Pancreas (tissue), 10 donors: ENCODE results near the gene GRXCR1. TPM values are rescaled to one million over a fixed set of nuclear protein-coding genes. Genes with fewer than 3 reads are reported as not detected.
A peak's percentile ranks its signal among the peaks of the same experiment; 100 is the strongest.

Source experiments
- ATAC-seq, 4 donors: fragments of 200-7000 bp; cut with Tn5 transposase; one replicate each; pipeline versions ENCODE4 v1.8.0 to v1.9.1; 2020; ENCODE audit warnings: mild to moderate bottlenecking in 4 of 4, moderate library complexity in 4 of 4
- DNase-seq, 6 donors: peaks; one replicate each; pipeline ENCODE4 v3.0.0-alpha.2; 2020
- FAIRE-seq: peaks from 2 replicates; lab custom pipeline; 2012; peaks lifted over from hg19 to GRCh38; lab: Jason Lieb, UNC
- H3K27ac ChIP-seq, 4 donors: fragments of 200-600 bp; sonication (generic); 1 replicate in 3 of 4; 2 replicates in 1 of 4; pipeline versions ENCODE4 v1.5.0 to v1.8.0; 2020
- H3K27me3 ChIP-seq, 4 donors: fragments of 200-600 bp; one replicate each; pipeline ENCODE4 v1.8.0; 2021
- H3K36me3 ChIP-seq, 3 donors: fragments of 200-600 bp; sonication (generic) in 1 of 3; one replicate each; pipeline versions ENCODE4 v1.5.0 to v1.8.0; 2020 to 2021
- H3K4me1 ChIP-seq, 3 donors: fragments of 200-600 bp; one replicate each; pipeline ENCODE4 v1.8.0; 2021
- H3K4me3 ChIP-seq, 4 donors: fragments of 200-600 bp; sonication (generic) in 2 of 4; one replicate each; pipeline versions ENCODE4 v1.5.0 to v1.8.0; 2020 to 2021
- H3K9me3 ChIP-seq, 4 donors: fragments of 200-600 bp; one replicate each; pipeline ENCODE4 v1.8.0; 2021
- WGBS, 2 donors: extraction: QIAGEN DNeasy Blood & Tissue Kit; methylation state at CpG; one replicate each; pipeline ENCODE4 v1.1.7; 2013; 5-methylcytosine and 5-hydroxymethylcytosine counted together
- intact Hi-C, 3 donors: fragments of 100-400 bp; cut with DNase I; formaldehyde crosslinking; loops; one replicate each; pipeline versions ENCODE4 v1.11.1 to v1.14.2; 2022
- polyA plus RNA-seq, 2 donors: library from polyadenylated mRNA; stranded (reverse); fragments of 200-250 nt; gene quantifications; one replicate each; pipeline ENCODE4 v1.2.3, GENCODE V29; 2013
- total RNA-seq, 6 donors: library from RNA; stranded (reverse); fragmentation: NEBNext Ultra II Directional in 4 of 6; extraction: Animal tissue kit (Norgen Biotek cat#: 25700) in 4 of 6; gene quantifications; one replicate each; pipeline versions ENCODE4 v1.2.1 to v1.2.4, GENCODE V29; 2021 to 2023
- TF ChIP-seq, protein P1 (sequence below), 4 donors: fragments of 200-600 bp; sonication (generic) in 3 of 4; IDR thresholded peaks; one replicate each; pipeline versions ENCODE4 v1.5.0 to v1.8.0; 2021; ENCODE audit warnings: antibody characterized with exemption in 4 of 4
- donor health status: healthy with polysubstance abuse.
- donor health status: DM: no; HTN: no; CAD: no; lungs with moderate emphysema.
- donor health status: DM: no; HTN: no; CAD: no.
- donor health status: control.
- donor health status: control.
- donor health status: Bipolar disorder and iron deficiency.
- donor health status: DM: yes; HTN: yes; CAD: no.
- donor health status: DM: no; HTN: no; CAD: no.
- donor health status: DM: no; HTN: no; CAD: no.
- donor health status: DM: yes; HTN: yes; CAD: no.

The GRXCR1 gene
- total and polyA plus RNA-seq, 8 donors = 0.12 TPM; not detected in 7

DNA sequence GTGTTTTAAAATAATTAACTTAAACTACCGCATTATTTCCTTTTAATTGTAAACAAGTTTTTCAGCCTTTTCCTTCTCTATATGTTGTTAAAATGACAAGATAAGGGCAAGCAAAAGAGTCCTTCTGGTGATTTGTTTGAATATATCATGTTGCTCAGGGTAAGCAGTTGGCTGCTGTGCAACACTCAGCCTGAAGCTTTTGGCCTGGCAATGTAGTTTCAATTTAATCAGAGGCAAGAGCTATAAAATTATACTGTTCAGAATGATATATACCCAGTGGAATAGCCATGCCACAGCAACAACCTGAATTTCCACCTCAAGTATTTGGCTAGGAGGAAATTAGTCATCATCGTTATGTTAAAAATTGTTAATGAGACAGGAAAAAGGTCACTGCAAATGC lies 53.4 kb downstream of the GRXCR1 start:
- DNase-seq (no peak), FAIRE-seq (no peak), ATAC-seq (no peak)
- Histone ChIP-seq H3K4me3 (no peak overlapping the region), H3K4me1 (no peaks in the 10 kb centered on the region), H3K9me3 (no peaks in the 10 kb centered on the region), H3K27ac (no peak overlapping the region), H3K36me3 (no peaks in the 10 kb centered on the region), H3K27me3 (no peaks in the 10 kb centered on the region)
- intact Hi-C loops = no loop called here
- TF ChIP-seq, protein P1, sequence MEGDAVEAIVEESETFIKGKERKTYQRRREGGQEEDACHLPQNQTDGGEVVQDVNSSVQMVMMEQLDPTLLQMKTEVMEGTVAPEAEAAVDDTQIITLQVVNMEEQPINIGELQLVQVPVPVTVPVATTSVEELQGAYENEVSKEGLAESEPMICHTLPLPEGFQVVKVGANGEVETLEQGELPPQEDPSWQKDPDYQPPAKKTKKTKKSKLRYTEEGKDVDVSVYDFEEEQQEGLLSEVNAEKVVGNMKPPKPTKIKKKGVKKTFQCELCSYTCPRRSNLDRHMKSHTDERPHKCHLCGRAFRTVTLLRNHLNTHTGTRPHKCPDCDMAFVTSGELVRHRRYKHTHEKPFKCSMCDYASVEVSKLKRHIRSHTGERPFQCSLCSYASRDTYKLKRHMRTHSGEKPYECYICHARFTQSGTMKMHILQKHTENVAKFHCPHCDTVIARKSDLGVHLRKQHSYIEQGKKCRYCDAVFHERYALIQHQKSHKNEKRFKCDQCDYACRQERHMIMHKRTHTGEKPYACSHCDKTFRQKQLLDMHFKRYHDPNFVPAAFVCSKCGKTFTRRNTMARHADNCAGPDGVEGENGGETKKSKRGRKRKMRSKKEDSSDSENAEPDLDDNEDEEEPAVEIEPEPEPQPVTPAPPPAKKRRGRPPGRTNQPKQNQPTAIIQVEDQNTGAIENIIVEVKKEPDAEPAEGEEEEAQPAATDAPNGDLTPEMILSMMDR (IDR thresholded peaks at IDR 0.05) = no peak
- WGBS, 2 donors = 82 to 83% methylated on average over 2 of the region's 2 CpGs

DNA sequence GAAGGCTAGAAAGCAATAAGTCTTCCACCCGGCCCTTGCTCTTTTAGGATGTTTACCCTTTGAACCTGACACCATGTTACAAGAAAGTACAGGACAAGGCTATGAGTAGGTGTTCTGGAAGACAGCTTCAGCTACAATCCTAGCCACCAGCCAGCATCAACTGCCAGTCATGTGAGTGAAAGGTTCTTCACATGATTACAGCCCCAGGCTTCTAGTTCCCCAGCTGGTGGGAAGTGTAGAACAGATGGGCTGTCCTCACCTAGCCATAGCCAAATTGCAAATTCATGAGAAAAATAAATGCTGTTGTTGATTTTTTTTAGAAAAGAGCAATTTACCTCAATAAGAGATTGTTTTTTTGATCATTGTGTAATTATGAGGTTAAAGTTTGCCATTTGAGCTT lies 60.8 kb downstream of the GRXCR1 start:
- ATAC-seq (no peak), DNase-seq (no peak), FAIRE-seq (no peak)
- intact Hi-C loops = no loop called here
- Histone ChIP-seq H3K27me3 (no peaks in the 10 kb centered on the region), H3K4me1 (no peaks in the 10 kb centered on the region), H3K36me3 (no peaks in the 10 kb centered on the region), H3K4me3 (no peak overlapping the region), H3K27ac (no peak overlapping the region), H3K9me3 (no peaks in the 10 kb centered on the region)
- TF ChIP-seq, protein P1 (IDR thresholded peaks at IDR 0.05) = no peak
- WGBS, 2 donors = 36 to 50% methylated on average over 1 of the region's 1 CpG

DNA sequence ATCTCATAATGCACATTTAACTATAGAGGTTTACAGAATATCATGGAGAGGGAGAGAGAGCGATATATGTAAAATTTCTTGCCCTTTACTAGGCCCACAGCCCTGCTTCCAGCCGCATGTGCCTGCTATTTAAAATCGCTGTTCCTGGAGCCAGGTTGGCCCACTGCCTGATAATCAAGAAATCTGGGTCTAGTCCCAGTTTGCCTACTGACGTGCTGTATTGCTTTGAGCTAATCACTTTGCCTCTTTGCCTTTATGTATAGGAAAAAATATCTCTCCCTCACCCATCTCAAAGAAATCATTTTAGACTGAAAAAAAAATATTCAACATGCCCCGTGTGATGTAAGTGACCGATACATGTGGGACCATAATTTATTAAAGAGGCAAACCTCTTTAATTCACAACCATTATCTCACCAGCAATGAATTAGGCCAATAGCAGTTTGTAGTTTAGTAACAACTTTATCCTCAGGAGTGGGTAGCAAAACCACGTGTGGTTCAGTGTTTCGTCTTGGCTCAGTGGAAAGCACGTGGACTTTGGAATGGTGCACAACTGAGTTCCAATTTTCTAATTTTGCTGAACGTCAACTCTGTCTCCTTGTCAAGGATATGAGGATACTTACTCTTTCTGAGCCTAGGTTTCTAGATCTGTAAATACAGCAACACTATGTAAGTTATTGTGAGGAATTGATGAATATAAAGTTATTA lies 62.6 kb downstream of the GRXCR1 start:
- no peak overlapping the region for H3K4me3 ChIP-seq
- H3K27me3 ChIP-seq = no peaks in the 10 kb centered on the region
- ATAC-seq = peak in 1 of 4 donors; percentile 29
- TF ChIP-seq, protein P1 (IDR thresholded peaks at IDR 0.05) = no peak
- 53 to 56% methylated on average over 10 of the region's 10 CpGs for WGBS, 2 donors
- no peaks in the 10 kb centered on the region for H3K4me1 ChIP-seq
- intact Hi-C loops = no loop called here
- H3K36me3 ChIP-seq = no peaks in the 10 kb centered on the region
- no peaks in the 10 kb centered on the region for H3K9me3 ChIP-seq
- peak in 3 of 6 donors; percentile 7 to 29 (median 14) for DNase-seq
- no peak overlapping the region for H3K27ac ChIP-seq
- no peak for FAIRE-seq

DNA sequence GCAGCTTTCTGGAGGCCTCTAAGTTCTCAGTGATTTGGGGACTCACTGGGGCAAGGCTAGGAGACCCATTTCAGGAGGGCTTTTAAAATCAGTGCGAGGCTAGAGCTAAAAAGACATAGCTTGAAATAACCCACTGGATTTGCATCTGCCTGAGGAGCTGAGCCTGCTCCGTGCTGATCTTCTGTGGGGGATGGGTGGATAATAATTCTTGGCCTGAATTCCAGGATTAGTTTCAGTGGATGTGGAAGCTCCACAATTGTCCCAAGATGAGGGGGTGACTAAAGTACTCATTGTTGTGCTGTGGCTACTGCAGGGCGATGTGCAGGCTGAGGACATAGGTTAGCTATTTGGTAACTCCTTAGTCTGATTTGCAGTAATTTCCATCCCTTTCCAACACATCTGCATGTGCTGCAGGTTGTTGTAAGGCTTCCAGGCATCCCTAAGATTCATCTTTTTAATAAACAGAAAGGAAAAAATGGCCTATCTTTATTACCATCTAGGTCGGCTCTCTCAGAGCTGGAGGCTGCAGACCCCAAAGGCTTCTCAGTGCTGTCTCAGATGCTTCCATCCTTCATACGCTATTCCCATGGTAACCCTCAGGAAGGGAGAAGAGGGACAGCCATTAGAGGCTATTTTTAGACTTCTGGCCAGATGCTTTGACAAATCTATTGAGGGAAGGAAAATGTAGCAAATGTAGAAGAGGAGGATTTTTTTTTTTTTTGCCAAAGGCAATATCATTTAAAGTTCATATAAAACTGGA lies 63.4 kb downstream of the GRXCR1 start:
- no peaks in the 10 kb centered on the region for H3K9me3 ChIP-seq
- 50 to 58% methylated on average over 5 of the region's 5 CpGs for WGBS, 2 donors
- TF ChIP-seq, protein P1 (IDR thresholded peaks at IDR 0.05) = no peak
- no peak overlapping the region for H3K27ac ChIP-seq
- H3K4me1 ChIP-seq = no peaks in the 10 kb centered on the region
- no peaks in the 10 kb centered on the region for H3K36me3 ChIP-seq
- no peak overlapping the region for H3K4me3 ChIP-seq
- intact Hi-C loops = no loop called here
- ATAC-seq (peak in 1 of 4 donors; percentile 37), FAIRE-seq (no peak), DNase-seq (no peak)
- no peaks in the 10 kb centered on the region for H3K27me3 ChIP-seq

DNA sequence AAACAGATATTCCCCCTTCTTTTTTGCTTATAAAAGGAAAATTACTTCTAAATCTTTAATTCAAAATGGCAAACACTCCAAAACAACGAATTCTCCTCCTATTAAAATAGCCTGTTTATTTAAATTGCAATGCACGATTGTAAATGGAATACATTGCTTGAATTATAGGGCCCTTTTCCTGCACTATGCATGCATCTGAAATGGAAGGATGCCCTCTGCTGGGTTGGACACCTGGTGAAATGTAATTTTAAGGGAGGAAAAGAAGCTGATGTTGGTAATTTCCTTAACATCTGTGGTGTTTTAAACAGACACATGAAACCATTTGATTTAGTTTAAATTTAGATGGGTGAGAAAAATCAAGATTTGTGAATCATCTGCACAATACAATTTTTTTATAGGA lies 72.8 kb downstream of the GRXCR1 start:
- ATAC-seq = no peak
- no peak overlapping the region for H3K27ac ChIP-seq
- no peaks in the 10 kb centered on the region for H3K27me3 ChIP-seq
- no peaks in the 10 kb centered on the region for H3K4me1 ChIP-seq
- WGBS, 2 donors = 12 to 18% methylated on average over 2 of the region's 2 CpGs
- TF ChIP-seq, protein P1 (IDR thresholded peaks at IDR 0.05) = no peak
- no peaks in the 10 kb centered on the region for H3K9me3 ChIP-seq
- intact Hi-C loops = no loop called here
- FAIRE-seq = no peak
- no peak for DNase-seq
- no peak overlapping the region for H3K4me3 ChIP-seq
- no peaks in the 10 kb centered on the region for H3K36me3 ChIP-seq
